RWPE1 (cell line): ENCODE data around the gene STAC3.
A peak's percentile ranks its signal among the peaks of the same experiment; 100 is the strongest.

Experiments used
- CTCF ChIA-PET: fragments of 350-600 bp; sonication (Branson Sonifier 250); formaldehyde crosslinking; extraction: SDS; loops from one replicate; lab custom pipeline; 2021; lab: Yijun Ruan, JAX
- POLR2A ChIA-PET: fragments of 400-600 bp; formaldehyde crosslinking; extraction: SDS; loops from one replicate; lab custom pipeline; 2020; ENCODE audit warnings: antibody characterized with exemption; ENCODE audit not compliant: low non-redundant PET; lab: Yijun Ruan, JAX
- DNase-seq: peaks from one replicate; pipeline ENCODE4 v3.0.0; 2012; ENCODE audit warnings: low spot score
- H3K27ac ChIP-seq: fragments of 450-650 bp; 2 replicates; pipeline ENCODE4 v1.5.1; 2017
- CTCF ChIP-seq: fragments of 450-650 bp; conservative IDR thresholded peaks from 2 replicates; pipeline ENCODE4 v1.5.1; 2017; ENCODE audit warnings: low read depth, mild to moderate bottlenecking

The STAC3 gene

GRCh38 chr12:57233357-57234232 is 17.4 kb downstream of the STAC3 start:
- no peak for DNase-seq
- H3K27ac ChIP-seq = peak overlapping the region; percentile 57
- no peak for TF ChIP-seq CTCF
- CTCF ChIA-PET = interaction anchor here (0.6 to 1.0 kb wide), 3 partner anchors 9 to 19 kb away, joined by 3 to 4 read pairs (median 3); no protein-coding TSS in a partner anchor
- POLR2A ChIA-PET = interaction anchor here (0.6 kb wide), 1 partner anchor 9 kb away, joined by 6 read pairs; no protein-coding TSS in a partner anchor

GRCh38 chr12:57232156-57232756 is 18.7 kb downstream of the STAC3 start:
- no peak for TF ChIP-seq CTCF
- ChIA-PET CTCF (interaction anchor here (0.5 to 0.6 kb wide), 2 partner anchors 265 to 565 kb away, joined by 3 to 4 read pairs; no protein-coding TSS in a partner anchor), POLR2A (no interaction called here)
- peak overlapping the region; percentile 84 for H3K27ac ChIP-seq
- DNase-seq = no peak

GRCh38 chr12:57231276-57232021 is 19.5 kb downstream of the STAC3 start:
- H3K27ac ChIP-seq = peak overlapping the region; percentile 84
- POLR2A ChIA-PET = interaction anchor here (0.9 kb wide), 1 partner anchor 12 kb away, joined by 3 read pairs; no protein-coding TSS in a partner anchor

GRCh38 chr12:57230381-57231155 is 20.4 kb downstream of the STAC3 start:
- ChIA-PET POLR2A (interaction anchor here (0.9 kb wide), 1 partner anchor 11 kb away, joined by 3 read pairs; no protein-coding TSS in a partner anchor), CTCF (interaction anchor here (0.8 to 2.9 kb wide), 4 partner anchors 8 to 601 kb away, joined by 3 to 28 read pairs (median 16); no protein-coding TSS in a partner anchor)
- no peak for DNase-seq
- TF ChIP-seq CTCF = no peak
- H3K27ac ChIP-seq = peak overlapping the region; percentile 84

More at GRCh38 chr12:57231276-57232021, 19.5 kb downstream of the STAC3 start:
- no peak for DNase-seq
- TF ChIP-seq CTCF = no peak
- CTCF ChIA-PET = interaction anchor here (0.5 to 2.9 kb wide), 4 partner anchors 8 to 564 kb away, joined by 4 to 28 read pairs (median 16); no protein-coding TSS in a partner anchor

GRCh38 chr12:57229634-57230380 is 21.2 kb downstream of the STAC3 start, which contains the start of gene SHMT2:
Gene SHMT2 (plus strand): TSS chr12:57229711. CDS start chr12:57229779, 68 bp downstream.
- DNase-seq = peak; percentile 99
- POLR2A ChIA-PET = interaction anchor here (0.6 to 0.7 kb wide), 2 partner anchors 12 to 177 kb away, joined by 3 to 4 read pairs; no protein-coding TSS in a partner anchor
- no peak for TF ChIP-seq CTCF
- H3K27ac ChIP-seq = peak within 1 kb of the TSS; percentile 84
- CTCF ChIA-PET = interaction anchor here (0.8 to 2.9 kb wide), 5 partner anchors 9 to 601 kb away, joined by 3 to 28 read pairs (median 15); no protein-coding TSS in a partner anchor
